ENCODE measurements around the gene CCDC9B. TPM values are rescaled to one million over a fixed set of nuclear protein-coding genes. Genes with fewer than 3 reads are reported as not detected.

The CCDC9B gene
- total RNA-seq, 1 donor from 2014 or later: not detected

DNA sequence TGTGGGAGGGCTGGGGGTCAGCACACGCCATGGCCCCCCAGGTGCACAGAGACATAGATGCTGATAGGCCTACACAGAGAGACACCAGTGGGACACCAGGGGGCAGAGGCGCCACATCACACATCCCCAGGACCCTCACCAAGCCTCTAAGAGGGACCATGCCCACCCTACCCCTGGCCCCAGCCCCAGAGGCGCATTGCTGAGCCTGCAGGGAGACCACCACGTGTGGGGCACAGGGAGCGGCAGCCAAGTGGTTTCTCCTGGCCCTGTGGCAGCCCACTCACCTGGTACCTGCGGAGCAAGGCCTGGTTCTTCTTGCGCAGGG, 1.2 kb downstream of the CCDC9B start:
- Mint-ChIP-seq H3K36me3 (no peaks in the 10 kb centered on the region), H3K27ac (no peak overlapping the region), H3K9me3 (no peaks in the 10 kb centered on the region), H3K4me1 (peaks cover 17% of the 10 kb centered on the region), H3K27me3 (ENCODE audit: insufficient read depth, low read depth) (peaks cover 6% of the 10 kb centered on the region), H3K4me3 (no peak overlapping the region)
- no peak overlapping the region for H3K4me2 ChIP-seq
- H3K9me3 ChIP-seq (ENCODE audit: low read depth): no peaks in the 10 kb centered on the region
- H3K4me1 ChIP-seq: peaks cover 11% of the 10 kb centered on the region
- H2AFZ ChIP-seq (replicated peaks): no peak overlapping the region
- peaks cover 8% of the 10 kb centered on the region for H3K27me3 ChIP-seq
- H3K79me2 ChIP-seq (ENCODE audit: low read depth): no peaks in the 10 kb centered on the region
- no peaks in the 10 kb centered on the region for H3F3A ChIP-seq (ENCODE audit: low read depth)
- DNase-seq (ENCODE audit: low spot score): no peak
- no peaks in the 10 kb centered on the region for H4K20me1 ChIP-seq (ENCODE audit: low read depth)
- H3K4me3 ChIP-seq: no peak overlapping the region
- H3K27ac ChIP-seq: no peak overlapping the region
- TF ChIP-seq EZH2phosphoT487 (IDR thresholded peaks at IDR 0.05) (no peak), EZH2 (IDR thresholded peaks at IDR 0.05) (no peak), CTCF (IDR thresholded peaks at IDR 0.05) (peak; percentile 16)
- H3K36me3 ChIP-seq: no peaks in the 10 kb centered on the region
- no peak overlapping the region for H3K9ac ChIP-seq

- no peak for DNase-seq (ENCODE audit: low spot score)
- peaks cover 8% of the 10 kb centered on the region for H3K27me3 ChIP-seq
- H3K4me2 ChIP-seq: no peak overlapping the region
- H3K9me3 ChIP-seq (ENCODE audit: low read depth): no peaks in the 10 kb centered on the region
- Mint-ChIP-seq H3K27me3 (ENCODE audit: insufficient read depth, low read depth) (peaks cover 5% of the 10 kb centered on the region), H3K27ac (no peak overlapping the region), H3K36me3 (no peaks in the 10 kb centered on the region), H3K4me3 (peak overlapping the region; percentile 41), H3K9me3 (no peaks in the 10 kb centered on the region), H3K4me1 (peaks cover 18% of the 10 kb centered on the region)
- H3K27ac ChIP-seq: no peak overlapping the region
- no peaks in the 10 kb centered on the region for H4K20me1 ChIP-seq (ENCODE audit: low read depth)
- peaks cover 11% of the 10 kb centered on the region for H3K4me1 ChIP-seq
- no peak overlapping the region for H2AFZ ChIP-seq (replicated peaks)
- H3K9ac ChIP-seq: no peak overlapping the region
- H3K4me3 ChIP-seq: no peak overlapping the region
- TF ChIP-seq EZH2phosphoT487 (IDR thresholded peaks at IDR 0.05) (no peak), CTCF (IDR thresholded peaks at IDR 0.05) (no peak), EZH2 (IDR thresholded peaks at IDR 0.05) (no peak)
- H3K36me3 ChIP-seq: no peaks in the 10 kb centered on the region
- no peaks in the 10 kb centered on the region for H3F3A ChIP-seq (ENCODE audit: low read depth)
- no peaks in the 10 kb centered on the region for H3K79me2 ChIP-seq (ENCODE audit: low read depth)
These were observed 1.7 kb downstream of the CCDC9B start for GRCh38 chr15:40338921-40339620.

- Histone ChIP-seq H3K27me3 (peaks cover 8% of the 10 kb centered on the region), H3K9me3 (ENCODE audit: low read depth) (no peaks in the 10 kb centered on the region), H3K27ac (no peak overlapping the region), H3K79me2 (ENCODE audit: low read depth) (no peaks in the 10 kb centered on the region), H3K36me3 (no peaks in the 10 kb centered on the region), H2AFZ (replicated peaks) (no peak overlapping the region), H3K9ac (no peak overlapping the region), H3K4me3 (no peak overlapping the region), H4K20me1 (ENCODE audit: low read depth) (no peaks in the 10 kb centered on the region), H3K4me1 (peaks cover 11% of the 10 kb centered on the region), H3F3A (ENCODE audit: low read depth) (no peaks in the 10 kb centered on the region), H3K4me2 (no peak overlapping the region)
- Mint-ChIP-seq H3K36me3 (no peaks in the 10 kb centered on the region), H3K27ac (peak overlapping the region; percentile 57), H3K4me1 (peaks cover 23% of the 10 kb centered on the region), H3K27me3 (ENCODE audit: insufficient read depth, low read depth) (peaks cover 5% of the 10 kb centered on the region), H3K9me3 (no peaks in the 10 kb centered on the region), H3K4me3 (peak overlapping the region; percentile 59)
- DNase-seq (ENCODE audit: low spot score): peak; percentile 88
- TF ChIP-seq EZH2 (IDR thresholded peaks at IDR 0.05) (no peak), CTCF (IDR thresholded peaks at IDR 0.05) (peak; percentile 87)
These were observed 2.6 kb downstream of the CCDC9B start for GRCh38 chr15:40338041-40338657.
